ENCODE results near the gene RARRES2.
"Not testable (repeated sequence)": the region's sequence is repeated elsewhere in the genome, so short reads cannot be mapped to it uniquely, and the experiment has no call there.

RARRES2 gene

DNA sequence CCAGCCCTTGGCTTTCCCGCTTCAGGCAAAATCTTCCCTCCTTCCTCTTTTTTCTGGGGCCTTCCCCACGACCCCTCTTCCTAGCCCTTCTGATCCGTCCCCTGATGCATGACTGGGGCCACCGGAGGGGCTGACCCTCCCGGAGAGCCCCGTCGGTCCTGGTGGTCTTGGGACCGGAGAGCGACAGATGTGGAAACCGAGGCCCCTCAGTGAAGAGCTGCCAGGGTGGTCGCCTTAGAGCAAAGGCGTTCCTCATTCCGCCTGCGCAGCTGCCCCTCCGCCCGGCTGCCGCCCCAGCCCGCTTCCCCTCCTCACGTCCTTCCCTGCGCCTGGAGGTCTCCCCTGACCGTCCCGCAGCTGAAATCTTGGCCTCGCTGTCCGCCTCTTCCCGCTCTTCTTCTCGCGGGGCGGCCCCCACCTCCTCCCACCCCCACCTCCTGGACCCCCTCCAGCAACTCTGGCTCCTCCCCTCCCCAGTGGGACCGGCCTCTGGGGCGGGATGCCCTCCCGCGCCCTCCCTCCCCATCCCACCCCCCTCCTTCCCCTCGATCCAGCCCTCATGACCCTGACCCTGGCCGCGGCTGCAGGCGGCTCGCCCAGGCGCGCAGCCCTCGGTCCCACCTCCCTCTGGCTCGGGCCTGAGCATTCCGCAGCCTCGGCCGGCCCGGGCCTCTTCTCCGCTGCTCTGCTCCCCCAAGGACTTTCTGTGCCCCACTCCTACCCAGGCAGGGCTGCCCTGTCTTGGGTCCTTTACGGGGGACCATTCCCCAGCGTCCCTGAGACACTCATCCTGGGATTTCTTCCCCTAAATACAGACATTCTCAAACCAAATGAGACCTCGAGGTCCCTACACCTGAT, at the start of gene RARRES2:
TSS of gene RARRES2 (minus strand) at position 367 of the 858 bp plus-strand sequence. CDS start 1,020 bp downstream, outside the sequence.
- peak; percentile 40 for DNase-seq (ENCODE audit: low spot score)
- no peak for FAIRE-seq

DNA sequence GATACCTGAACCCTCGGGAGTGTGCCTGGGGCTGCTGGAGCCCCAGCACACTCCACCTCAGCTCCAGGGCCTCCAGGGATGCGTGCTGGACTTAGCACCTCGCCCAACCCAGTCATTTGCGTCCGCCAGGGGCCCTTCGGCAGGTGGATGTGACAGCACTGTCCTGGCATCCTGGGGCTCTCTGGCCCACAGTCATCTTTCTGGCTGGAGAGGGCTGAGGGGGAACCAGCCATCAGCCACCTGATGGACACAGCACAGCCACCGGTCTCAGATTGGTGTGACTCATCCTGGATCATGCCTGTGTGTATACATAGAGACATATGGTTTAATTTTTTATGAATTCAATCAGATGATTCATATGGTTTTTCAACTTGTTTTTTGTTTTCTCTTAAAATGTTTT, 48.8 kb upstream of the RARRES2 start:
- FAIRE-seq (peak; percentile 62), DNase-seq (ENCODE audit: low spot score) (peak; percentile 27)

DNA sequence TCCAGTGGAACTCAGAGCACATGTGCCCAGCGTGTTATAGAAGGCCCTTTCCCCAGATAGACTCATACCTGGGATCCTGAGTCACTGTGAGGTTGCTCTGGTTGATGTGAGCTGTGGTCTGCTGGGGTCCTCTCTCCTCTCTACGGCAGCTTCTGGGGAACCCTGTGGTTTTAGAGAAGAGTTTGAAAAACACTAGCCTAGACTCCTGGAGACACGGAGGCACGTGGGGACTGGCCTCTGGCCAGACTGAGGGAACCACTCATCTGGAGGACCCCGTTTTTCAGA, 48.0 kb upstream of the RARRES2 start:
- DNase-seq (ENCODE audit: low spot score): no peak
- no peak for FAIRE-seq

DNA sequence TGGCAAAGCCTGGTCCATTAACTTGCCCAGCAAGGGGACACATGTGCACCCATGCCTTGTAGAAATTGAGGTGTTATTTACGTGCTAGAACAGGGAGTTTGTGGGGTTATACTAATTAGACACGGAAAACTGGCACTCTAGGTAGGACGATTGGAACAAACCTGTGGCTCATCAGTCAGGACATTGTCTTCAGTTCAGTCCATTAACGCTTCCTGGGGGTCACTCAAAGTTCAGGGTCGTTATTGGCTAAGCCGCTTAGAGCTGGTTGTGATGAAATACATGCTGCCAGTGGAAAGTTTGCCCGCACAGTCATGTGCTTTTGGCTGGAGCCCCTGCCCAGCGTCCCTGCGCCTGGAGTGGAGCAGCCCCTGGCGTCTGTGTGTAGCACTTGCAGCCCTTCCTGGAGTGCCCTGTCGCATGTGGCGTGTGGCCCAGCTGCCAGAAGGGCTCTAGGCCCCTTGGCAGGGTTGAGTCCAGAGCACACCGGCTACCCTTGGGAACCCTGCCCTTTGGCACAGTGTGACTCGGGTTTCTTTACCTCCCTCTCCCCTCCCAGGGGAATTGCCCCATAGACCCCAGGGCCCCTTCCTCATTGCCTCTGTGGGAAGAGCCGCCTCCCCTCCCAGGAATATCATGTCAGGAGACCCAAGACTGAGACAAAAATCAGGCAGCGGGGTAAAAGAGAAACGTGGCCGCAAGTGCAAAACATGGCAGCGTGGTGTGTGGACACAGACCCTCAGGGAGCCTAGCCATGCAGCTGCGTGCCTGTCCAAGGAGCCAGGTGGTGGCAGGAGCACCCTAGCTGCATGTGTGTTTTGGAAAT, 47.5 kb upstream of the RARRES2 start:
- FAIRE-seq (no peak), DNase-seq (ENCODE audit: low spot score) (no peak)

DNA sequence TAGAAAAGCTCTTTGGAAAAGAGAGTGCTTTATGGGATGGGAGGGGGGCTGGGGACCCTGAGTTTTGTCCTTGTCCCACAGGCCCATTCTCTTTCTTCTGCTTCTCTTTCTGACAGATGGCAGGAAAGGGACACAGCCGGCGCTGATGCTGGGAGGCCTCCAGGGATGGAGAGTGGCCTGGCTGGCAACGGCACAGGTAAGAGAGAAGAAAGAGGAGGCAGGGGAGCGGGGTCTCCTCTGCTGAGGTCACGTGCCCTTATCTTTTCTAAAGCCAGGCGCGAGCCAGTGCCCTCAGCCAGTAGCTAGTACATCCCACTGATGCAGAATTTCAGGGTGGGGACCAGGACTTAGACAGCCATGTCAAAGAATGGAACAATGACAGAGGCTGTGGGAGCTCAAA, 46.9 kb upstream of the RARRES2 start:
- DNase-seq (ENCODE audit: low spot score): no peak
- no peak for FAIRE-seq

DNA sequence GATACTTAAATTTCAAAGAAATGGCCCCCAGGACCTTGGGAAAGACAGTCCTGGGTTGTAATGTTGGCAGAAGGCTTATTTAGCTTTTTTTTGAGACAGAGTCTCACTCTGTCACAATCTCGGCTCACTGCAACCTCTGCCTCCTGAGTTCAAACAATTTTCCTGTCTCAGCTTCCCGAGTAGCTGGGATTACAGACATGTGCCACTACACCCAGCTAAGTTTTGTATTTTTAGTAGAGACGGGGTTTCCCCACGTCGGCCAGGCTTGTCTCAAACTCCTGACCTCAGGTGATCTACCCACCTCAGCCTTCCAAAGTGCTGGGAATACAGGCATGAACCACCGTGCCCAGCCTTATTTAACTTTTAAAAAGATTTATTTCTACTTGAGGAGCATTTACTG, 44.5 kb upstream of the RARRES2 start:
- not testable (repeated sequence) for DNase-seq (ENCODE audit: low spot score); FAIRE-seq

DNA sequence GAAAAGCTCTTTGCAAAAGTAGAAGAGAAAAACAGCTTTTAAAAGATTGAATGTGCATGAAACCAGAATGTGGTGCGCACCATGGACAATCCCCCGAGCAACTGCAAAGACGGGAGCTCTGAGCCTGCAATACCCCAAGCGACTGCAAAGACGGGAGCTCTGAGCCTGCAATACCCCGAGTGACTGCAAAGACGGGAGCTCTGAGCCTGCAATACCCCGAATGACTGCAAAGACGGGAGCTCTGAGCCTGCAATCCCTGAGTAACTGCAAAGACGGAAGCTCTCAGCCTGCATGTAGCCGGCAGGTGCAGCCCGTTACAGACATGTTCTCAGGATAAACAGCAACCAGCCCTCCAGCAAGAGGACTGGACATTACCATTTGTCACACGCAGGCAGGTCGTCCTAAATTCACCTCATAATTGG, 43.9 kb upstream of the RARRES2 start:
- no peak for FAIRE-seq
- DNase-seq (ENCODE audit: low spot score): no peak

DNA sequence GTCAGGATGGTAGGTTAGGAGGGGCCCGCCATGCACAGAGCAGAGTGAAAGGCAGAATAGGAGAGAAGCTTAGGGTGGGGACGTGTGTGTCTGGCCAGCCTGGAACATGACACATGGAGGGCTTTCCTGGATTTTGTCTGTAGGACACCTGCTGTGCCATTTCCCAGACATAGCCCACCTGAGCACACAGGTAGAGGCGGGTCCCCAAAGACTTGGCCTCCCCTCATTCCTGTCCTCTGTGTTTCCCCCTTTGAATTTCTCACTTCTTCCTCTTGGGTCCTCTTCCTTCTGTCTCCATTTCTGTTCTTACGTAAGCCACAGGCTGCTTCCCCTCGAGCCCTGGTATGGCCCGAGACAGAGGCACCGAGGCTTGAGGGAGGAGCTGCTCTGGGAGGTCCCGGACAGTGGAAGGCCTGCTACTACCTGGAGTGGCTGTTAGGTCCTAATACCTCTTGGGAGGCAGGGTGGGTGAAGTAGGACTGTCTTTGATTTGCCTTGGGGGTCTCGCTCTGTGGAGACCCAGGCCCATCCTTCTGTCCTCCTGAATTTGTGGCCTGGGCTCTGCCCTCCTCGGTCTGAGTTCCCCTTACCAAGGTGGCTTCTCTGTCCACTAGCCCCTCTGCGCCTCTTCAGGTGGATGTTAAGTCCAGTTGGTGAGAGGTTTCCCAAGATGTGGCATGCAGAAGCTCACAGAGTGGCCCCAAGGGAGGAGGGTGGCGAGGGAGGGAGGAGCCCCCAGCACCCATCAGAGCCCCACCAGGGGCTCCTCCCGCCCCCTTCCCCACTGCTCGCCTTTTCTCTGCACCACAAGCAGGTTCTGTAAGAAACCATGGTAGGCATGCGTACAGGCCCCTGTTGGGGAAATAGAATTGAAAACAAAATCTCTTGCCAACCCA, 43.2 kb upstream of the RARRES2 start:
- FAIRE-seq: no peak
- no peak for DNase-seq (ENCODE audit: low spot score)

DNA sequence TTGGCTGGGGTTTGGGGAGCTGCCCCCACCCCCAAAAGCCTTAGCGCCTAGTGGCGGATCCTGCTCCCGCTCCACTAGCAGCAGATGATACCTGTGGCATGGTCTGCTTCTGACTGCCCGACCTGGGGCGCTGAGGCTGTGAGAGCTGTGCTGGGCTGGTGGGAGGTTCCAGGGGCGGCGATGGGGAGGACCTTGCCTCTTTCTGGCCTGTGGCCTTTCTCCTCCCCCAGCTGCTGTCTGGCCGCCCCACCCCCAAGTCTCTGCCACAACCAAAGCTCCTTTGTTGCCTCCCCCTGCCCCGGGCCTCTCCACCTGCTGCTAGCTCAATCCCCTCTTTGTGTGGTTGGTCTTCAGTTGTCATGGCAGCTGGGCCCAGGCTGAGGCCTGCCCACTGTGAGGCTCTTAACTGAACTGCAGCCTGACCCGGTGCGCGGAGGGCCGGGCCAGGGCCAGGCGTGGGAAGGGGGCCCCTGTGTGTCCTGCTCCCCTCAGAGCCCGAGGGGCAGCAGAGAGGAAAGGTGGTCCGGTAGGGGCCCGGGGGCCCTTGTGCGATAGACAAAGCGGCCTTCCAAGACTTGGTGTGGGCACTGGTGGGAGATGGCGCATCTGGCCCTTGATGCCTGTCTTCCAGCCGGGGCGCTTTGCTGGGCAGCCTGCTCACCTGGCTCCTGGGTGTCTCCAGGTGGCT, 42.4 kb upstream of the RARRES2 start:
- no peak for DNase-seq (ENCODE audit: low spot score)
- FAIRE-seq: no peak

DNA sequence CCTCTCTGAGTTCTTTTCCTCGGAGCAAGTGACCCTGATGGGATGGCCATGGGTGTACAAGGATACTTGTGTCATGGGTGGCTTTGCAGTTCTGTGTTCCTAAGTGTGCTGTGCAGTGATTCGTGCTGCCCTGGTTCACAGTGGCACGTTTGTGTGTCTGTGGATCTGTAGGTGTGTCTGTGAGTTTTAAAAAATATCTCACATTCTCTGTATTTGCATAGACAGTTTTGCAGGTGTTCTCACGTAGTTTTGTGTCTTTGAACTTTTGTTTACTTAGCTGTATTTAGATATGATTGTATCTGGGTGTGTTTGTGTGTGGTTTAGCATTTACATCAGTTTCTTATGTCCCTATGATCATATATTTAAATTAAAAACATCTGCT, 41.4 kb upstream of the RARRES2 start:
- FAIRE-seq: no peak
- DNase-seq (ENCODE audit: low spot score): no peak

DNA sequence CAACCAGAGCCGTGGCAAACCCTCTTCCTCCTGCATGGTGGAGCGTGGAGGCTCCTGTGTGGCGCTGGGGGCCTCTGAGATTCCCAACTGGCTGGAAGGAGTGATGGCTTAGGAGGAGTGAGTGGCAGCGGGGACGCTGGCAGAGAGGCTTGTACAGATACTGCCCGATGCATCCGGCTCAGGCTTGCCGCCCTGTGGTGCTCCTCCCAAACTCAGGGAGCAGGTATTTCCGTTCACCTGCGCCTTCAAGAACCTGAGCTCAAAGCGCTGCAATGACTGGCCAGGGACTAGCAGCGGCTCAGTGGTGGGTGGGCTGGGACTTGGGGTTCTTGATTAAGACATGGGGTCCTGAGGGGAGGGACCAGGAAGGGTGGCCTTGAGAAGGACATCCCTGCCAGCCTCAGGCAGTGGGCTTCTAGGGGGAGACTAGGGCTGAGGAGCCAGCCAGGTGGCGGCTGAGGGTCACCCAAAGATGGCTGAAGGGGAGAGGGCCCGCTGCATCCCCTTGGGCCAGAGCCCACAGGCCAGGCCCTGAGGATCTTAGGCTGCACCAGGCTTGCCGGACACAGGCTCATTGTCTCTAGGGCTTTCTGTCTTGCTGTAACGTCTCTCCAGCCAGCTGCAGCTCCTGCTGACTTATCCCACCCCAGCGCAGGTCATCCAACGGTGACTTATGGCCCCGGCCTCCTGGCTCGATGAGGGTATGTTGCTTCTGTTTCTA, 40.9 kb upstream of the RARRES2 start:
- DNase-seq (ENCODE audit: low spot score) (no peak), FAIRE-seq (no peak)

DNA sequence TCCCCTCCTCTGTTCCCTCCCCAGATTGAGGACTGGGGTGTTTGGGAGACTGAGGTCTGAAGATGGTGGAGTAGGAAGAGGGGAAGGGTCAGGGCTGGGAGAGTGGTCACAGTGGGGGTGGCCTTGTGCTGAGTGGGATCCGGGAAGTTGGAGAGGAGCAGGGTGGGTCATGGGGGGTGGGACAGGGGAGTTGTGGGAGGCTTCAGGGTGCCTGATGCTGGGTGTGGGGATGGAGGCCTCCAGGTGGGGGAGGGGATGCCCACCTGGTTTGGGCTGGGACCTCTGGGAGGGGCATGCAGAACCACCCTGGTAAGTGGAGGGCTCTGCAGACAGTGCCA, 40.3 kb upstream of the RARRES2 start:
- no peak for FAIRE-seq
- no peak for DNase-seq (ENCODE audit: low spot score)

DNA sequence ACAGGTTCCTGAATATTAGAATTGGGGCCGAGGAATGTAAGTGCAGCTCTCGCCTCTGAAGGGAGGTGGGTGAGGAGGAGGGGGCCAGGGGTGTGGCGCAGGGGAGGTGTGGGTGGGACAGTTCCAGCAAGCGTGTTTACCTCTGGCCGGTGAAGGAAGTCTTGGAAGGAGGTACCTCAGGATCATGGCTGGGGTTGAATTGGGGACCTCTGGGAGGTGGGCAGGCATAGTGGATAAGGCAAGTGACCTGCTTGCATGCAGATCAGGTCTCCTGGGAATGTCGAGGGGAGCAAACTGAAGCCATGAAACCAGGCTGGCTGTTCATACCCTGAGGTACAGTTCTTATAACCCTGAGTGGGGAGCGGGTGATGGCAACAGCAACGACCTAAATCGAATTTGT, 39.7 kb upstream of the RARRES2 start:
- no peak for FAIRE-seq
- DNase-seq (ENCODE audit: low spot score): no peak

DNA sequence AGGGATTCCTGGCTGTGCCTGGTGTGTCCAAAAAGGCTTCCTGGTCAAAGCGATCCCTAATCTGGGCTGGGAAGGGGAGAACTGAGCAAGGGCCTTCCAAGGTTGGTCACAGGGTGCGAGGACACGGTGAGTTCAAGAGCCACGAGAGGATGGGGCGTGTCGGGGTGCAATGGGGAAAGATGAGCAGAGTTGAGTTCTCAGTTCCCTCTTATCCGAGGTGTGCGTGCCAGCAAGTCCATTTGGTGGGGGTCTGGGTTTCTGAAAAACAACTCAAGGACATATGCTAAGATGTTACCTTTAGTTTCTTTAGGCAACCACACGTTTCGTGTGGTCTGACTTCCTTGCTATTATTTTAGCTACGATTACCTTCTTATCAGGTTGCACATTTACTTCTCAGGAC, 39.0 kb upstream of the RARRES2 start:
- DNase-seq (ENCODE audit: low spot score) (no peak), FAIRE-seq (no peak)

DNA sequence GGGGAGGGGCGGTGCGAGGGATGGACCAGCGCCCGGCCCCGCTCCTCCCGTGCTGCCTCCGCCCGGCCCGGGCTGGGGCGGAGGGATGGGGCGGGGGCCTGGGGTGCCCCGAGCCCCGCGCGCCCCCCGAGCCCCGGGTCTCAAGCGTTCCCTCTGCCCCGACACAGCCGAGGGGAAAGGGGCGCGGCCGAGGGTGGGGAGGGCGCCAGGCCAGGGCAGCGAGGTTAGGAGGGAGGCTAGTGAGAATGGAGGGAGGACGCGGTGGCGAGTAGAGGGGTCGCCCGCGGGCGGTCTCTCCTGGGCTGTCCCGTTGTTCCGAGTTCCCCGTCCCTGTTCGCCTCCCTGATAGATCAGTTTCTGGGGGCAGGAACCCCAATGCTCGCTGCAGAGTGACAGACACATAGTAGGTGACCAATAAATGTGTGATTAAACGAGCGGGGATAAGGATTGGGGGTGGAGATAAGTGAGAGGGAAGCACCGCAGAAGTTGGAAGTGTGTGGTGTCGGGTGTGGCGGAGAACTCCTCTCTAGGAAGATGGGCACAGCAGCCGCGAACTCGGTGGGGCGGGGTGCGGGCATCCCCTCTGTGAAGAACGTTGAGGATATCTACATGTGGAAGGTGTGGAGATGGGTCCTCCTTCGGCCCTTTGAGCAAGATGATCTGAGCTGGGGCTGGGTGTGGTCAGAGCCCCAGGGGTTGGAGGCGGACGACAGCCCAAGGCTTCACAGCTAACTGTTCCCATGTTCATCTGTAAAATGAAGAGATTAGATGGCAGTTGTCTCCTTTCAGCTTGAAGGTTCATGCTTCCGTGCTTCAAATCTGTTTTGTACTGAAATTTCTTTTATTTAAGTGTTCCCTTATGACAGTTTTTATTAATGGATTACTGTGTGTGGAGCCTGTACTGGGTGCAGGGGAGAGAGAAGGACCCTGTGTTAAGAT, 38.3 kb upstream of the RARRES2 start:
- FAIRE-seq (no peak), DNase-seq (ENCODE audit: low spot score) (no peak)

DNA sequence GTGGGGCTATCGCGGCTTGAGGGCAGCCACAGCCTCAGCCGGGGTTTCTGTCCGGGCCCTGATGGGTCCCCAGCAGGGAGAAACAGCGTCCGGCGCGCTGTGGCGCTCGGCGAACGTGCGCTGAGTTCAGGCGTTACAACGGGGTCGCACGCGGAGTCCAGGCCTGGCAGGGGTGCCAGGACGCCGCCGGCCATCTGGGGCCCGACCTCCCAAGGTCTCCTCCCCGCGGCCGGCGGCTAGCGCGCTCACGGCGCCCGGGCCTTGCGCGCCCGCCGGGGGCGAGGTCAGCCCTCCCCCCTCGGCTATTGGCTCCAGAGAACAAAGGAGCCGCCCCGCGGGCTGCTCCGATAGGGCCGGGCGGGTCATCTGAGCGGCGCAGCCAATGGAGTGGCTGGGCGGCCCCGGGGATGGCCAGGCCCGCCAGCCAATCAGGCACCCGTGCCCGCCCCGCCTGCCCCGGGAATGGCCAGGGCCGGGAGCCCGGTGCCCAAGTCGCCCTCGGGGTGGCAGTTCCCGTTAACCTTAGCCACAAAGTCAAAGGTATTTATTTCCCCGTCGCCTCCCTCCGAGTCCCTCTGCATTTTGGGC, 37.5 kb upstream of the RARRES2 start, which contains the start of gene ZNF775:
TSS of gene ZNF775 (plus strand) at position 478 of the 588 bp plus-strand sequence. CDS start 9,141 bp downstream, outside the sequence.
- DNase-seq (ENCODE audit: low spot score) (peak; percentile 96), FAIRE-seq (peak; percentile 8)

DNA sequence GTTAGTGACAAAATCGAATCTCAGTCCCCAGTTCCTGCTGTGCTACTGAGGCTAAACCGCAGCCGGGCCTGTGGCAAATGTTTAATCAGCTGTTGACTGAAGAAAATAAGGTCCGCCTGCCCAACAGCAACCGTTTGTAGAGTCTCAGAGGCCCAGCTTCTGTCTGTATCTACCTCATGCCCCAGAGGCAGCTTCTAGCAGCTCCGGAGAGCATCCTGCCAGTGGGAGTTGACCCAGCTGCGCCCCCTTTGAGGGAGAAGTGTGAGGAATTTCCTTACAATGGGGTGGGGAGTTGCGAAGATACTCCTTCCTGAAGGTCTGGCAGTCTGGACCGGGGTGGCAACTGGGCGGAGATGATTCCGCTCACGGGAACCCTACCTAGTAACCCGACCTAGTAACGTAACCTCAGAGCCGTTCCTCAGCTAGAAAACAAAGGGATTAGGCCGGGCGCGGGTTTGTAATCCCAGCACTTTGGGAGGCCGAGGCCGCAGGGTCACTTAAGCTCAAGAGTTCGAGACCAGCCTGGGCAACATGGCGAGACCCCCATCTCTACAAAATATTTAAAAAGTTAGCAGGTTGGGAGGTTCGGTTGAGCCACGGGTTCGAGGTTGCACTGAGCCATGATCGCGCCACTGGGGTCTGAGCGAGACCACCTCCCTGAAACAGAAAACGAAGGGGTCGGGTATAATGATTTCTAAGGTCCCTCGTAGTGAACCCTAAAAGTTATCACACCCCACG, 36.9 kb upstream of the RARRES2 start:
- peak; percentile 97 for DNase-seq (ENCODE audit: low spot score)
- peak; percentile 92 for FAIRE-seq

DNA sequence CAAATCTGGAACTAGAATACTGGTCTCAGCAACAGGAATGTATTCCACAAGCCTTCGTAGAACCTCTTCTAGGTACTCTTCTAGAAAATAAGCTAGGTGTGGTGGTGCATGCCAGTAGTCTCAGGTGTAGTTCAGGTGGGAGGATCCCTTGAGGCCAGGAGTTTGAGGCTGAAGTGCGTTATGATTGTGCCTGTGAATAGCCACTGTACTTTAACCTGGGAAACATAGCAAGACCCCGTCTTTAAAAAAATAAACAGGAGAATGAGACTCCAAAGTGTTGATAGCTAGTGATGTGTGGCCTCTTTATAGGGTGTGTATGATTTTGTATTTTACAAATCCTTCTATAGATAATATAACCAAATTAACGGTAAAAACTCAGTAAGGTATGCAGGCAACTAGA, 36.2 kb upstream of the RARRES2 start:
- DNase-seq (ENCODE audit: low spot score): no peak
- FAIRE-seq: no peak
